Renal cortex interstitium (tissue), 11 donors: Measurements from ENCODE around the gene FTO. TPM values are rescaled to one million over a fixed set of nuclear protein-coding genes. Genes with fewer than 3 reads are reported as not detected.
"Not testable (repeated sequence)": the region's sequence is repeated elsewhere in the genome, so short reads cannot be mapped to it uniquely, and the experiment has no call there.

Experiments
- DNase-seq, 11 donors: peaks; one replicate each; pipeline ENCODE4 v3.0.0-alpha.2; 2013; ENCODE audit warnings: low read depth in 9 of 11, low spot score in 4 of 11; ENCODE audit errors: extremely low read depth in 1 of 11
- polyA plus RNA-seq, 3 donors: library from polyadenylated mRNA; unstranded; fragments of 120-200 nt; gene quantifications; one replicate each; pipeline ENCODE4 v1.2.1, GENCODE V29; 2013; ENCODE audit not compliant: insufficient read length in 3 of 3

FTO gene
- polyA plus RNA-seq, 3 donors, result 87.9 to 96.7 (median 90.8) TPM

- no peak for DNase-seq
Observed at GRCh38 chr16:53872248-53873221, 168.6 kb downstream of the FTO start.

GRCh38 chr16:53876811-53877210 lies 172.9 kb downstream of the FTO start:
- no peak for DNase-seq

GRCh38 chr16:53878216-53878615 lies 174.3 kb downstream of the FTO start:
- no peak for DNase-seq

GRCh38 chr16:53881371-53881770 lies 177.4 kb downstream of the FTO start:
- no peak for DNase-seq

GRCh38 chr16:53882310-53882709 lies 178.4 kb downstream of the FTO start:
- DNase-seq, result no peak

GRCh38 chr16:53884748-53885147 lies 180.8 kb downstream of the FTO start:
- DNase-seq, result no peak

GRCh38 chr16:53886482-53887378 lies 182.8 kb downstream of the FTO start:
- no peak for DNase-seq

GRCh38 chr16:53888222-53888621 lies 184.3 kb downstream of the FTO start:
- DNase-seq, result no peak

GRCh38 chr16:53890877-53891276 lies 186.9 kb downstream of the FTO start:
- DNase-seq, result not testable (repeated sequence)

GRCh38 chr16:53891409-53892139 lies 187.6 kb downstream of the FTO start:
- DNase-seq, result no peak

GRCh38 chr16:53892155-53892554 lies 188.2 kb downstream of the FTO start:
- DNase-seq, result peak; percentile 41 to 80 (median 55)

- DNase-seq, result no peak
Observed at GRCh38 chr16:53893731-53894435, 189.9 kb downstream of the FTO start.

GRCh38 chr16:53894686-53895085 lies 190.7 kb downstream of the FTO start:
- DNase-seq, result no peak

GRCh38 chr16:53895433-53895832 lies 191.5 kb downstream of the FTO start:
- no peak for DNase-seq

GRCh38 chr16:53895851-53896250 lies 191.9 kb downstream of the FTO start:
- DNase-seq, result no peak

- DNase-seq, result no peak
Observed at GRCh38 chr16:53896722-53897121, 192.8 kb downstream of the FTO start.

- no peak for DNase-seq
Observed at GRCh38 chr16:53898993-53899392, 195.0 kb downstream of the FTO start.

GRCh38 chr16:53899431-53899830 lies 195.5 kb downstream of the FTO start:
- DNase-seq, result no peak

GRCh38 chr16:53900667-53901066 lies 196.7 kb downstream of the FTO start:
- no peak for DNase-seq
